D721Med (cell line): ENCODE data around the gene OSER1.

Experiments
- DNase-seq: peaks from one replicate; pipeline ENCODE4 v3.0.0; 2011; ENCODE audit warnings: low spot score; ENCODE audit not compliant: insufficient read length
- FAIRE-seq: peaks from 2 replicates; lab custom pipeline; 2011; peaks lifted over from hg19 to GRCh38; lab: Jason Lieb, UNC
- TF ChIP-seq, protein P1 (sequence below): IDR thresholded peaks from 2 replicates; pipeline ENCODE4 v1.5.1; 2012; ENCODE audit warnings: mild to moderate bottlenecking, control low read depth; ENCODE audit not compliant: insufficient read depth; ENCODE audit errors: missing control alignments

The OSER1 gene

DNA sequence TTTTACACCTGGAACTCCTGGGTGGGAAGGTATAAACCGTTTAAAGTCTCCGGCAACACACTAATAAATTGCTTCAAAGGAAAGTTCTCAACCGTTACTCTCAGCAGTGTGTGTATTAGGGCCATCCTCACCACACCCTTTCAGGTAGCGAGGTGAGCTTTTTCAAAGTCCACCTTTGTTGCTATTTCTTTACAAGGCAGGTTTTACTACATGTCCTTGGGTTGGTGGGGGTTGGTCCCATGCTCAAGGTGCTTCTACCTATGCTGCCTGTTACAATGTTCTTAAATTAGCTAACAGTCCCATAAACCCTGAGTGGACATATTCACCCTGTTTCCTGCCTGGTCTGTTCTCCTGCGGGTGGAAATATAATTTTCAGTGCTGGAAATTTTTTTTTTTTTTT, 13.2 kb upstream of the OSER1 start:
- no peak for DNase-seq
- TF ChIP-seq, protein P1, sequence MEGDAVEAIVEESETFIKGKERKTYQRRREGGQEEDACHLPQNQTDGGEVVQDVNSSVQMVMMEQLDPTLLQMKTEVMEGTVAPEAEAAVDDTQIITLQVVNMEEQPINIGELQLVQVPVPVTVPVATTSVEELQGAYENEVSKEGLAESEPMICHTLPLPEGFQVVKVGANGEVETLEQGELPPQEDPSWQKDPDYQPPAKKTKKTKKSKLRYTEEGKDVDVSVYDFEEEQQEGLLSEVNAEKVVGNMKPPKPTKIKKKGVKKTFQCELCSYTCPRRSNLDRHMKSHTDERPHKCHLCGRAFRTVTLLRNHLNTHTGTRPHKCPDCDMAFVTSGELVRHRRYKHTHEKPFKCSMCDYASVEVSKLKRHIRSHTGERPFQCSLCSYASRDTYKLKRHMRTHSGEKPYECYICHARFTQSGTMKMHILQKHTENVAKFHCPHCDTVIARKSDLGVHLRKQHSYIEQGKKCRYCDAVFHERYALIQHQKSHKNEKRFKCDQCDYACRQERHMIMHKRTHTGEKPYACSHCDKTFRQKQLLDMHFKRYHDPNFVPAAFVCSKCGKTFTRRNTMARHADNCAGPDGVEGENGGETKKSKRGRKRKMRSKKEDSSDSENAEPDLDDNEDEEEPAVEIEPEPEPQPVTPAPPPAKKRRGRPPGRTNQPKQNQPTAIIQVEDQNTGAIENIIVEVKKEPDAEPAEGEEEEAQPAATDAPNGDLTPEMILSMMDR: no peak
- no peak for FAIRE-seq

DNA sequence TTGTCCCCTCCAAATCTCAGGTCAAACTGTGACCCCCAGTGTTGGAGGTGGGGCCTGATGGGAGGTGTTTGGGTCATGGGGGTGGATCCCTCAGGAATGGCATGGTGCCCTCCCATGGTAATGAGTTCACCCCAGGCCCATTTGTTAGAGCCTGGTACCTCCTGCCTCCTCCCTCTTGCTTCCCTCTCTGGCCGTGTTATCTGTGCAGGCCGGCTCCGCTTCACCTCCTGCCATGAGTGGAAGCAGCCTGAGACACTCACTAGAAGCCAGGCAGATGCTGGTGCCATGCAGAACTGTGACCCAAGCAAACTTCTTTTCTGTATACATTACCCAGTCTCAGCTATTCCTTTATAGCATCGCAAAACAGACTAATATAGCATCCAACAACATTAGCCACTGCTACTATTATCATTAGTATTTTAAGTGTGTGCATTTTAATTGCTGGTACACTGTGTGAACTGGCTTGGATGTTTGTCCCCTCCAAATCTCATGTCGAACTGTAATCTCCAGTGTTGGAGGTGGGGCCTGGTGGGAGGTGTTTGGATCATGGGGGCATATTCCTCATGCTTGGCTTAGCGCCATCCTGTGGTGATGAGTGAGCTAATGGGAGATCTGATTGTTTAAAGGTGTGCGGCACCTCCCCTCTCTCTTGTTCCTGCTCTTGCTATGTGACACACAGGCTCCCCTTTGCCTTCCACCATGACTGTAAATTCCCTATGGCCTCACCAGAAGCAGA, 12.2 kb upstream of the OSER1 start:
- no peak for FAIRE-seq
- TF ChIP-seq, protein P1: peak; percentile 10
- no peak for DNase-seq

DNA sequence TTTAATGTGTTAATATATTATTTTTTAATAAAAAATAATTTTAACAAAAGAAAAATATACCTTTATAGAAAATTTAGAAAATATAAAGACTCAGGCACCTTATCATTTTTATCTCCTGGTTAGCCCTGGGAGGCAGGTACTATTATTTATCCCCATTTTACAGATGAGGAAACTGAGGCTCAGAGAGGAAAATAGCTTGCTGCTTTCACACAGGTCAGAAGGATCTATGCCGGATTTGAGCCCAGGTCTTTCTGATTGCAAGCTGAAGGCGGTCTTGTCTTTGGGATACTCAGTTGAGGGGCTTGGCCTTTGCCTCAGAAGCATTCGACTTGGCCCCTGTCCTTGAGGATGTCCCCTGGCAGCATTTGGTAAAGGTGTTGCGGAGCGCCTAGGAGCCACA, 11.5 kb upstream of the OSER1 start:
- TF ChIP-seq, protein P1: no peak
- DNase-seq (no peak), FAIRE-seq (no peak)

DNA sequence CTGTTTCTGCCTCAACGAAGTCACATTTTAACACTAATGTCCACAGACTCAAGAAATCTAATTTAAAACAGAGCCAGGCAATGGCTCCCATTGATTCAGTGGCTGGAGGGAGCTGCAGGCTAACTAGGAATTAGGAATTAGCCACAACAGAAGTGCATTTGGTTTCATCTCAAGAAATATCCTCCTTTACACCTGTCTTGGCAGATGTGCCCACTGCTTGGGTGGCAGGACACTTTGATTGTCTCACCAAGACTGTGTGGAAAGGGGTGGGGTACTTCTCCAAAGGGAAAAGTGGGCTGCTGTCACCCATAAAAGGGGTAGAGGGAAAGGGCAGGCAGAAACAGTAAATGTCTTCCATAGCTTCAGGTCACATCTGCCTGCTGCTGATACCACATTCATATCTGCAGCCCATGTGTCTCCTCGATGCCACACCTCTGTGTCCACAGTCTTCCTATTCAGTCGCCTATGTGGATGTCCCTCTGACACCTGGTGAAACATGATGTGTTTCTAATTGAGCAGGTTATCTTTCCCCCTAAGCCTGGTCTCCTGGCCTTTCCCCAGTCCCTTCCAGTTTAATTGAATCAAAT, 10.9 kb upstream of the OSER1 start:
- DNase-seq: no peak
- FAIRE-seq: no peak
- TF ChIP-seq, protein P1: no peak

DNA sequence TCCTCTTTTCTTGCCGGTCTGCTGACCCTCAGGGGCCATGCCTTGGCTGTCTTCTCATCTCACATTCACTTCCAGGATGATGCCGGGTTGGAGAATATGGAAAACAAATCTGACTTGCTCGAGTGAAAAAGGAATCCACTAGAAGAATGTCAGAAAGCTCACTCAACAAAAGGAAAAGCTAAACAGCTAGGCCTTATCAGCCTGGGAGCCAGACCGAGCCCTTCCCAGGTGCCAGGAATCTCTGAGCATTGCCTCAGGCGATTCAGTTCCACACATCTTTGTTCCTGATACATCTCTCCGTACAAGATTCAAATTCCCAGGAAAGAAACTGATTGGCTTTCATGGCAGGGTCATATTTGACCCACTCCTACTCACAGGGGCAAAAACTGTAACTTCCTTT, 9.2 kb upstream of the OSER1 start:
- DNase-seq (no peak), FAIRE-seq (no peak)
- TF ChIP-seq, protein P1: no peak

DNA sequence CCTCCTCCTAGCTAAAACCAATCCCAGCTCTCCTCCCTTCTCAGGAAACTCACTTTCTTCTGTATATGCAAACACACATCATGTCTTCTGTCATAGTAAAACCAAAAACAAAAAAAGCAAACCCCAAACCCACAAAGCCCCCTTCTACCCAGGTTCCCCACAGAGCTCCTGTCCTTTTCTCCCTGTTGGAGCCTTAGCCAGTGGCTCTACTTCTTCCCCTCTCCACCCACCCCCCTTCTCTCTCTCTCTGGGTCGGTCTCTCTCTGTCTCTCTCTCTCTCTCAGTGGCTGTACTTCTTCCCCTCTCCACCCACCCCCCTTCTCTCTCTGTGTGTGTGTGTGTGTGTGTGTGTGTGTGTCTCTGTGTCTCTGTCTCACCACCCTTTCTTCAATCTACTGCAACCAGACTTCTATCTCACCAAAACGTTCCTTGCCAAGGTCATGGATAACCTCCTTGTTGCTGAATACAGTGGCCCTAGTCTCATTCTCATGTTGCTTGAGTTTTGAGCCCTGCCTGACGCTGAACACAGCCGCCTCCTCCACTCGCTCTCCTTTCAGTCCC, 8.7 kb upstream of the OSER1 start:
- no peak for FAIRE-seq
- no peak for DNase-seq
- TF ChIP-seq, protein P1: no peak

DNA sequence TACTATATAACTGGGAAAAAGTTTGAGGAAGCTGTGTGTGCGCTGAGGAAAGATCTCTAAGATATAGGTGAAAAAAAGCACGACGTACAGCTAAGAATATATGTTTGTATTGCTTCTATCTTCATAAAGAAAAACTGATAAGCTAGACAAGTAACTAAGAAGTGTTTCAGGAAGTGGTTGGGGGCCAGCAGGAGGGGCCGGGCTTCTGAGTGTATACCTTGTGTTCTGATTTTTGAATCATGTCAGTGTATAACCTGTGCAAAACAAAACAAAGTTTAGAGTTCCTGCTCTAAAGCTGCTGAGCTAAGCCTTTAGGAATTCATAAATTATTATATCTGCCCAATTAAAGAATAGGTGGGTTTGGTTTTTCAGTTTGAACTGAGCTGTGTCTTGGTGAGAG, 7.9 kb upstream of the OSER1 start:
- TF ChIP-seq, protein P1: no peak
- DNase-seq (no peak), FAIRE-seq (no peak)
